Astrocyte (in vitro differentiated cells and primary cell): ENCODE data around the gene ARHGAP6.

Experiments
- CTCF ChIP-seq: IDR thresholded peaks from 2 replicates; pipeline ENCODE4 v1.5.1; 2011; ENCODE audit warnings: low read depth, mild to moderate bottlenecking, inconsistent platforms, low read length, moderate library complexity; ENCODE audit not compliant: insufficient read depth
- EZH2 ChIP-seq: IDR thresholded peaks from 2 replicates; pipeline ENCODE4 v1.6.1; 2012; ENCODE audit warnings: mild to moderate bottlenecking, low read length, inconsistent platforms; ENCODE audit not compliant: insufficient read depth

GRCh38 chrX:11648705-11649519 lies 16.8 kb downstream of the ARHGAP6 start:
- TF ChIP-seq CTCF (no peak), EZH2 (no peak)
